HG02642 (cell line): Measurements from ENCODE around the gene RAPGEF1.
"Not testable (repeated sequence)": the region's sequence is repeated elsewhere in the genome, so short reads cannot be mapped to it uniquely, and the experiment has no call there.

Experiments
- ATAC-seq: cut with Tn5 transposase; IDR thresholded peaks from one replicate; pipeline ENCODE4 v1.9.1; 2021; ENCODE audit warnings: mild to moderate bottlenecking; ENCODE audit not compliant: unreplicated experiment, poor library complexity

Gene RAPGEF1

DNA sequence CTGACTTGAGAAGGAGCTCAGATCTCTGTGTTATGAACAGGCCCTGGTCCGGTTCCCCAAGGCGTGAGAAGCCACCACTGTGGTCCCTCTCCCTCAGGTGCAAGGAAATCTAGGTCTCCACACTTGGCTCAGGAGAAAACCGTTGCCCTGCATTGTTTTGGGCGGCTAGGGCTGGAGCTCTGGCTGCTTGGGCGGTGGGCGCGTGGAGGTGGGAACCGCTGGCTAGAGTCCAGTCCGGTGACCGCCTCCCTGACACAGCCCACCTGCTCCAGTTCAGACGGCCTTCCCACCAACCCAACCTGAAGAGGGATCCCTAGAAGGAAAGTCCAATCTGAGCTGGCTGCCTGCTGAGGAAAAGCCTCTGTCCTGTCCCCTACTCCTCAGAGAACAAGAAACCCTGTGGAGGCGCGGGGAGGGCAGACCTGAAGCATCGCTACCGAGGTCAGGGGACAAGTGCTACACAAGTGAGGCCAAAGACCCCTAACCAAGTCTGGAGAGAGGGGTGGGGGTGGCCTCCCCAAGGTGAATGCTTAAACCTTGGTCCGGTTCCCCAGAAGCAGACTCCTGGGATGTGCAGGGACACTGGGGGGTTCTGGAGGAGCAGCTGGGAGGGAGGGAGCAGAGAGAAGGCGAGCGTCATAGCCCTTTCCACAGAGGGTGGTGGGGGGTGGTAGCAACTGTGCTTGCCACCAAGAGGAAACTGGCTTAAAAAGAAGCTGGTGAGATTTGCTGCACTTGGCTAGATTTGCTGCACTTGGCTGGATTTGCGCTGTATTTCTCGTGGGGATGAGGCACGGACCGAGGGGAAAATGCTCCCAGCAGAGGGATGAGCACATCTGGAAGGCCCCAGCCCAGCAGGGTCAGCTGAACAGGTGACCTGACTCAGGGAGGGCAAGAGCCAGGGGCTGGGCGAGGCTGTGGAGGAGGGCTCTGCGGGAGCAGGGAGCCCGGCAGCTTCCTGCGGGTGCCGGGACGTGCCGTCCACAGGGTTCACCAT, 65.2 kb downstream of the RAPGEF1 start:
- ATAC-seq = no peak

DNA sequence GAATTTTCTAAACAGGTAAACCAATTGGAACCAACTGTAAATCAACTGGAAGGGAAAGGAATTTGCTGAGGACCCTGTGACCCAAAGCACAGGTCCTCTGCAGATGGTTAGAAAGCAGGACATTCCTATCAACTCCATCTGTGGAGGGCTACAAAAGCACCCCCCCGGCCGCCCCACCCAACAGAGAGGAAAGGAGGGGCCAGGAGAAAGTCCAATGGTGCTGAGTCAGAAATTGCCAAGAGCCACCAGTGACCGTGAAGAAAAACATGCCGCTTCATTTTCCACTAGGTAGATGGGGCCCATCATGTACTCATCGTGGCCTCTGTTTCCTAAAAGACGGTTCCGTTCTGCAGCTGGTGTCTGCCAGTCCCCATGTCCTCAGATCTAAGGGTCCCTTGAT, 66.3 kb downstream of the RAPGEF1 start:
- no peak for ATAC-seq

DNA sequence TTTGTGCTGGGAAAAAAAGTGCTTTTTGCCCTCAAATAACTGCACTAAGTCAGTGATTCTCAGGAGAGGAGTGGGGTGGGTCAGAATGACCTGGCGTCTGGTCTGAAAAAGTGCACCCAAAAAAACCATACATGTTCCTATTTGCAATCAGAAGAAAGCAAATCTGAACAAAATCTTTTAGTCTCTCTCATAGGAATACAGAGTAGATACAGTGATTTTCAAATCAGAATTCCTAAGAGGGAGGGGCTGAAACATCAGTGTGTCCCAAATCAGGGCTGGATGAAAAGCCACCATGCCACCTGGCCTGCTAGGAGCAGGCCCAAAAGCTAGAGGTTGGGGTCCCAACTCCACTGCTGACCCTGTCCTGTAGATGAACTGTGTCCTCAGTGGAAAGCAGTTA, 66.8 kb downstream of the RAPGEF1 start:
- ATAC-seq = no peak

DNA sequence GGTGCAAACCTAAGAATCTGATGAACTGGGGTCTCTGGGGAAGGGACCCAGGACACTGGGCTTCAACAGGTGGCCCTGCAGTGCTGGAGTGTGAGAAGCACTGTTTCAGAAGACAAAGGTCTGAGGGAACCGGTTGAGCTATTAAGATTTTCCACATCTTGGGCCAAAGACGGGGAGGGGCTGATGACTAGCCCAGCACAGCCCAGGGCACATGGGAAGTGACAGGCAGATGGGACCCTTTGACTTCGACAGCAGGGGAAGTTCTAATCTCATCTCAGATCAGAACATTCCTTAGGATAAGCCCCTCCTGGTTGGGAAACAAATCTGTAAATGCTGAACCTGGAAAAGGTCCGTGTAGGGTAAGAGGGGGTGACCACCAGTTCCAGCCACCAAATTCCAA, 67.4 kb downstream of the RAPGEF1 start:
- ATAC-seq = no peak

DNA sequence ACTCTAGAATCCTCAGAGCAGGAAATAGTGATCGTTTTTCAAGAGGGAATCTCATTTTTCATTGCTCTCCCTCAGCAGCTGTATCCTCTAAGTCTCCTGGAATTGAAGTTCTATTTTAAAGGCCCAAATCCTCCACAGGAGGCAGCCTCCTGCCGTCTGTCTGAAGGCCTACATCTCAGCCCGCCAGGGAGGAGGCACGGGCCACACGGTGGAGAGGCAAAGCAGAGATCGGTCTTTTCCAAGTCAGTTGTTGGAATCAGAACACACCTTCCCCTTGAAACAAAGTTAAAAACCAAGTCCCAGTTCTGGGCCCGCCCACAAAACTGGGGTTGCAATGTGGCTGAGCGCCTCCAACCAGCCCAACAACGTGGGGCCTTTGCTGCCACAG, 68.7 kb downstream of the RAPGEF1 start:
- no peak for ATAC-seq

DNA sequence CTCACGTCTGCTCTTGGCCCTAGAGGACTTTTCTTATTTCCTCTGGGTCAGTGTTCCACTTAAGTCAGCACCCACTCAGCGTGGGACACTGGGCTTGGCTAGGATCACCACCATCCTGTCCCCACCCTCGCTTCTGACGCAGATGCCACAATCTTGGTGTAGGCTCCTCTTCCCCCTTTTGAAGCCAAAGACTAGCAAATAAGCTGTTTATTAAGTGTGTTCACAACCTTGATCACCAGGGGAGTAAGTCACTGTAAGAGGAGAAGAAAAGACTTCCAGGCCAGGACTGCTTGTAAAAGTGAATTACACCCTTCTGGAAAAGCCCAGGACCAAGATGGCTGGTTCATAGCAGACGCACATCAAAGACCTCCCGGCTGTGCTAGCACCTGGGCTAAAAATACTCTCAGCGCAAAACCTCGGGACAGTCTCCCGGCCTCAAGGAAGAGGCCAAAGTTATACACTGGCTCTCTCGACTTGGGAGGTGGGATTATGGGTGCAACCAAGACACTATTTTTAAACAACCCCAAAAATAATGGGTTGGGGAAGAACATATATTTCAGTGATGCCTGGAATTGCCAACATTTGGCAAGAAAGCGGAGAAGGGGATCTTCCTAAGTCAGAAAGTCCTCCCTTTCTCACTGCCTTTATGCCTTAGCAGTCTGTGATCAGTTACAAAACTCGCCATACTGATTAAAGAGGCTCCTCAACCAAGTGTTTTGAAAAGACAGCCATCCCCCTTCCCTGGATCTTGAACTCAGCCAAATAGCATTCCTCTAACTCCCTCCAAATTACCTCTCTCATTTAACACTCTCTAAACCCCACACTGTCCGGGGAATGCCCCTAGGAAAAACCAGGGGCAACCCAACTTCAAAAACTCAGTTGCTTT, 69.4 kb downstream of the RAPGEF1 start:
- ATAC-seq = no peak

DNA sequence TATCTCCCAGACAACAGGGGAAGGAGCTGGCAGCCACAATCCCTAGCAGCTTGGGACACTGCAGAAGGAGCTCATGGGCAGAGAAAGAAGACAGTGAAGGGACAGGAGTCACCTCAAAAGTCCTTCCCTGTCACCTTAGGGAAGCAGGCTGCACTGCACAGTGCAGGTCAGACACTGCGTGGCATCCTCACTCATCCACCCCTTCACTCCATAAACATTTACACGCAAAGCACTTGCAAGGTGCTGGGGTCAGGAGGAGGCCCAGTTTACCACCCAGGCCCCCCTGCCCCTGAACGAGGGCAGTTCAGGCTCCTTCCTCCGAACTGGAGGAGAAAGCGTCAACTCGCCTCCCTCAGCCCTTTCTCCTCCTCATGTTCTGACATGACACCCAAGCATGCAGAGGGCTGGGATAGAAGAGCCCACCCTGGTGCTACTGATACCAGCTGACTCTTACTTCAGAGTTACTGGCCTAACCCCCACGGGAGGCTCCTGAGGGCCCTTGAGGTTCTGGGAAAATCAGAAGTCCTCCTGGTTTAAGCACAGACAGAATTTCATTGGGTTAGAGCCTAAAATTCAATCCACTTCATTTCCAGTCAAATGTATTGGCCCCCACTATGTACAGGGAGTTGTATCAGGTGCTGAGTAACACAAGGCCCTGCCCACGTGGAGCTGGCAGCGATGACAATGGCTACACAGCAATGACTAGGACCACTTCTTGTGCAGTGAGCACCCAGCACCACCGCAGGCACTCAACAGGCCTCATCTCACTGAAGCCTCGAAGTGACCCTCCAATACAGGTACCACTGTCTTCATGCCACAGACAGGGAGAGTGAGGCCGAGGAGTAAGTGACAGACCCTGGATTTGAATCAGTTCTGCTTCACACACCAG, 70.4 kb downstream of the RAPGEF1 start:
- peak; percentile 10 for ATAC-seq

DNA sequence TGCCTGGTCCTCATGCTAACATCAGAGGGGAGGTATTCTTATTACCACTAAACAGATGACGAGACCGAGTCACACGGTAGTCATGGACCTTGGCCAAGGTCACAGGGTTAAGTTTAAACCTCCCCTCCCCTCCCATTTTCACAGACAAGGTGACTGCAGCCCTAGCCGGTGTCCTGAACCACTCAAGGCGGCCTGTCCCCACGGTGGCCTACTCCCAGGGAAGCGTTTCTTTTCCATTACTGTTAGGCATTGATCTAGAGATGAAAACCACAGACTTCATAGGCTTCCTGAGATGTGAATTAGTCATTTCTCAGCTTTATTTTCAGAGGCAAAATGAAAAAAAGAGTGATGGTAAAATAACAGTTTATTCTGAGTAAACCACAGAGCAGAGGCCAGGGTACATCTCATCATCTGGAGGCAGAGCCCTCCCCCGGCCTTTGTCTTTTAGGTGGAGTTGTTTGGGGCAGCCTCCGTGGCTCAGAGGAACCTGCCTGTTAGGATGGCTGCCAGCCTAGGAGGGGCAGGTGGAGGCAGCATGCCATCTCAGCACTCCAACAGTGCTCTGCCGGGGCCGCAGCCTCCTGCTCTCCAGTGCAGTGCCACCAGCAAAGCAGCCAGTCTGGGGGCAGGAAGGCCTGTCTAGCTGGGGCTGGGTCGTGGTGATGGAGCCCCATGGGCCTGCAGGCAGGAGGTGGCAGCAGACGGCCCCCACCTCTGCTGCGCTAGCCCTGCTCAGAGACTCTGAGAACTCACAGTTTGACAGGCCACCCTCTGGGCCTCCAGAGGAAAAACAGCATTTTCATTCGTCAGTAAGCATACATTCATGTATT, 71.2 kb downstream of the RAPGEF1 start:
- peak; percentile 49 for ATAC-seq

DNA sequence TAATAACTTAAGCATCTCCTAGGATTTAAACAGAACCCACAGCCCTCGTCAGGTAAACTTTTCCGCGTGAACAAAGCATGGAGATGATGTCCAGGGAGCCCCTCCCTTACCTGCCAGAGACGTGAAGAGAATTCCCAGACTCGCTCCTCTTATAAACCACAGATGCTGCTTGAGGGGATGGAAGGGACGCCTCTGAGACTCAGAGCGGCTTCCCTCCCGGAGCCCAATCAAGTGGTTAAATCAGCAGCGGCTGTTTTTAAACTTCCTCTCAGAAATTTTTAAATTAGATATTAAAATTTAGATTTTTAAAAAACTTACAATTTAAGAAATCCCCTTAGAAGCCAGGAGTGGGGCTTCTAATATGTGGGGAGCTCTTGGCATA, 71.8 kb downstream of the RAPGEF1 start:
- no peak for ATAC-seq

DNA sequence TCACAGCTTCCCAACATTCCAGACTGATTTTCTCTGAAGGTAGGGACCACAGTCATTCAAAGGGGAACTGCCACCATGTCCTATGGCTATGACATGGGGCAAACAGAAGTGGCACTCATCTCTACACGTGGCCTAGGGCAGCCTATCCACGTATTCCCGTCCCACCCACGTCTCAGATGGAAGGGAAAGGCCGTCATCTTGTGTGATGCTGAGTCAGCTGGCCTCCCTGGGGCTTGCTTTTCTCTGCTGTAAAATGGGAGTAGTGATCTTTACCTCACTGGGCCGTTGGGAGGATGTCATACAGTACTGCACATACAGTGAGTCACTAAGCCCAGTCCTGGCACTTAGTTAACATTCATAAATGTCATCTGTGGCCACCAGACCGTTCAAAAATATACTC, 72.3 kb downstream of the RAPGEF1 start:
- no peak for ATAC-seq

DNA sequence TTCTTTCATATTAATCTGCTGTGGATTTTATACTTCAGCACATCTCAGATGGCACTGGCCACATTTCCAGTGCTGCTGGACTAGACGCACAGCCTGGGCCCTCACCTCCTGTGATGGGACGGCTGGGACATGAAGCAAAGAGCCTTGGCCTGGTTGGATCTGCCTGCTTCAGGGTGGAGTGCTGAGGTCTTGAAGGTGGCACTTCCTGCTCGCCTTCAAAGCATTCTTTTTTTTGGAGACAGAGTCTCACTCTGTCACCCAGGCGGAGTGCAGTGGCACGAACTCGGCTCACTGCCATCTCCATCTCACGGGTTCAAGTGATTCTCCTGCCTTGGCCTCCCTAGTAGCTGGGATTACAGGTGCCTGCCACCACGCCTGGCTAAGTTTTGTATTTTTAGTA, 73.1 kb downstream of the RAPGEF1 start:
- no peak for ATAC-seq

DNA sequence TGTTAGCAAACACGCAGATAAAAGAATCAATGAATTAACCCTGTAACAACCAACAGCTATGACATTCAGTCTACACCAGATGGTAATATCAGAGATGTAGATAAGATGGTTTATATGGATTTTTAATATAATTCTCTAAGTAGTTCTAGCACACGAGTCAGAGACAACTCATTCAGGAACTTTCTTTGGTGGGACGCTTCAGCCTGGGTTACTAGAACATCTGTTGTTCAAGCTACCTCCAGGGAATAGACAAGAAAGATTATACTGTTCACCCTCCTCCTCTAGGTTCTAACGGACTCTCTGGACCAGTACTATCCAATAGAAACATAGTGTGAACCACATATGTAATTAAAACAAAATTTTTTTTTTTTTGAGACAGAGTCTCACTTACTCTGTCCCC, 73.8 kb downstream of the RAPGEF1 start:
- ATAC-seq = no peak

DNA sequence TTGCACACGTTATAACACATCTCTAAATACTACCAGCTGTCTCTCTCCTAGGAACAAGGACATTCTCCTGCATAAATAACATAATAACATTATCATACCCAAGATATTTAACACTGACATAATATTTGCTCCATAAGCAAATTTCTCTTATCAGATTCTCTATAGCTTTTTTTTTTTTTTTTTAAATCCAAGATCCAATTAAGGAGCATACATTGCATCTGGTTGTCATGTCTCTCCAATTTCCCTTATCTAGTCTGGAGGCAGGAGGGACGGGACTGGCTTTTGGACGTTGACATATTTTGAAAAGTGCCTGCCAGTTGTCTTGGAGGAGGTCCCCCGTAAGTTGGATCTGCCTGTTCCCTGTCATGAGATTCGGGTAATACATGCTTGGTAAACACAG, 76.6 kb downstream of the RAPGEF1 start:
- ATAC-seq = no peak

DNA sequence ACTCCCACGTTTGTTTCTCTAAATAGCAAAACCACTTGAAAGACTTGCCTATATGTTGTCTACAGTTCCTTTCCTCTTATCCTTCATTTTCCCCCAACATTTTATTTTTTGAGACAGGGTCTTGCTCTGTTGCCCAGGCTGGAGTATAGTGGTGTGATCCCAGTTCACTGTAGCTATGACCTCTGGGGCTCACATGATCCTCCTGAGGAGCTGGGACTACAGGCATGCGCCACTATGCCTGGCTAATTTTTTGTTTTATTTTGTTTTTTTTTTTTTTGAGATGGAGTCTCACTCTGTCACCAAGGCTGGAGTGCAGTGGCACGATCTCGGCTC, 77.6 kb downstream of the RAPGEF1 start:
- ATAC-seq = not testable (repeated sequence)

DNA sequence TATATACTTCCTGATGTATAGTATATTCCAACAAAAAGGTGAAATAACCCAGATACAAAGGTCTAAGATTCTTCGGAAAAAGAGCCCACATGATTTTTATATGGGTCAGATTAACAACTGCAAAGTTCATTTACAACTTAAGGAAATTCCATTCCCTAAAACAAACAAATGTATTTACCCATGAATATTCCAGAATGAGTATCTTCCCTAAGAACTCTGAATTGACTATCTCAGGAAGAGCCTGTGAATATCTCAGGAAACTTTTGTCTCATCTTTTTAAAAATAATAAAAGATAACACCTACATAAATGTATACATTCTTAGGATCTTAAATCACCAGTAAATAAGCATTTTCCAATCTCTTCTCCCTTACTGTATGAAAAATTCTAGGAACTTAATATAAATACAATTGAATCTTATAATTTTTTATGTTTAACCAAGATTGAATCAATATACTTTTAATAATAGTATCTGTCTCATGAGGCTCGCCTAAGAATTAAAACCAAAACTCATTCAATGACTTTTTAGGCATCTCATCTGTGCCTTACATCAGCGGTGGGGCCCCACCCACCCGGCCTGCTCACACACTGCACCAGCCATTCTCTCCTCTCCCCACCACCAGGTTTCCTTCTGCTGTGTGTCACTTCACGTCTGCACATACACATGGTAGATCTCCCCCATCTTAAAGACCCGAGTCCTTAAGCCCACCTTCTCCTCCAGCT, 78.1 kb downstream of the RAPGEF1 start:
- ATAC-seq = no peak

DNA sequence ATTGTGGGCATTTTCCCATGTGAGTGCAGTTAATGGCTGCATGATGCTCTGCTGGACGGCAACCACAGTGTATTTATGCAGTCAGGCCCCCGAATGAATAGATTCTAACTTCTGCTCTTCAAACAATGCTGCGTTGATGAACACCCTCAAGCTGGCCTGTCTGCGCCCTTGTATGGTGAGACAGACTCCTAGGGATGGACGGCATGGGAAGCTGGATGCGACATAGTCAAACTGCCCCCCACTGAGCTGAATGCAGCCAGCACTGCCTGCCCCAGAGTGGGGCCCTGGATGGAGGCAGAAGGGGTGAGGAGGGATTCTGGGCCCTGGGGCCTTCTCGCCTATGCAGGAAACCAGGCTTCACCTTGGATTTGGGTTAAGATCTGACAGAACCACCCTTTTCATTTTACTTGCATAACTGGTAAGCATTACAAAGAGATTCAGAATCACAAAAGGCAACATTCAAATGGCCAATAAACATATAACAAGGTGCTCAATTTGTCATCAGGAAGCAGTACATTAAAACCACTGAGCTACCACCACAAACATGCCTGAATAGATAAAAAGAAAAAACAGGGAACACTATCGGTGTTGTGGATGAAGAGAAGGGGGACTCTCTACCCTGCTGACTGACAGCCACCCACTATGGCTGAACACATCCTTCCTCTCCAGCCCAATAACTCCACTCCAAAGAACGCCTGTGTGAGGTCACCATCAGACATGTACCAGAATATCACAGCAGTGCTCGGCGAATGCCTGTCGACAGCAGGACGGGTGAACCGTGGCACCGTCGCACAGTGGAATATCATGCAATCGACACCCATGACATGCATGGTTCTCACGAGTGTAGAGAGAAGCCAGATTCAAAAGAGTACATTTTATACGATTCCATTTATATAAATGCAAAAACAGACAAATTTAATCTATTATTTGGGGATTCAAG, 79.1 kb downstream of the RAPGEF1 start:
- no peak for ATAC-seq

DNA sequence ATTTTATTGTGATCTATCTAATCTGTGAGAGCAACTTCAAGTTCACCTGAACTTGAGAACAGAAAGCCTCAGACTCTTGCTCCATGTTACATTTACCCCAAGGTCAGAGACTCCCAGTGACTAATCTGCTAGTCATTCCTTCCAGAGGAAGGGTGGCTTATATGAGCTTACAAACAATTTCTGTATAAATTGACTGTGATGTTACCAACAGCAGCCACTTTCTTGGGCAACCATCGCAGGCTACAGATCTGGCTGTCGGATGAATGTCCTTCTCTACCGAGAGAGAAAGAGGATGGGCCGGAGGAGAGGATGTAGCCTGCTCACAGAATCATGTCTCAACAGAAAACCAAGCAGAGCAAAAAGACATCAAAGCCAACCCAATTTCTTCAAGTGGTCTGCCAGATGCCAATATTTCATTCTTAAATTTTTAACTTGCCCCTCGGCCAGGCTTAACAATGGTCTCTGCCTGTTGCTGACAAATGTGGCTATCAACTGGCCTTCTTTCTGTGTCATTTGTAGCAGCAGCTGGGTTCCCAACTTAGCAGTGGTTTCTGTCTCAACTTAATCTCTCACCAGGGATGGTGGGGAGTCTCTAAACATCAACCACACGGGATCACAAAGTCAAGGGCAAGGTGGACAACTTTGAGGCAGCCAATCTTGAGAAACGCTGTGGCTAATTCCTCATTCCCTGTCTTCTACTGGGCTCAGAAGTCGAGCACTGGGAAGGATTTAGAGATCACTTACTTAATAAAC, 81.3 kb downstream of the RAPGEF1 start:
- ATAC-seq = no peak
